Breast epithelium (tissue), 4 donors: Measurements from ENCODE around the gene RASSF10. TPM values are rescaled to one million over a fixed set of nuclear protein-coding genes. Genes with fewer than 3 reads are reported as not detected.

Experiments
- DNase-seq, 2 donors: peaks; one replicate each; pipeline ENCODE4 v3.0.0-alpha.2; 2019; ENCODE audit warnings: low spot score in 2 of 2
- H3K27ac ChIP-seq, 2 donors: fragments of 200-600 bp; sonication (generic) in 1 of 2; one replicate each; pipeline ENCODE4 v1.5.1; 2016 to 2019; ENCODE audit warnings: mild to moderate bottlenecking in 1 of 2
- H3K27me3 ChIP-seq, 2 donors: fragments of 200-600 bp; sonication (generic) in 1 of 2; one replicate each; pipeline versions ENCODE4 v1.5.1 to v1.6.0; 2017 to 2019; ENCODE audit warnings: control low read depth in 1 of 2, mild to moderate bottlenecking in 1 of 2
- H3K36me3 ChIP-seq: fragments of 200-600 bp; one replicate; pipeline ENCODE4 v1.5.1; 2019
- H3K4me1 ChIP-seq, 2 donors: fragments of 200-600 bp; sonication (generic); one replicate each; pipeline ENCODE4 v1.5.1; 2016 to 2019; ENCODE audit warnings: control low read depth in 1 of 2
- H3K4me3 ChIP-seq, 3 donors: fragments of 200-600 bp; sonication (generic); 1 replicate in 2 of 3; 2 replicates in 1 of 3; pipeline ENCODE4 v1.5.1; 2016 to 2019; ENCODE audit warnings: mild to moderate bottlenecking in 3 of 3, moderate library complexity in 2 of 3
- H3K9me3 ChIP-seq, 2 donors: fragments of 200-600 bp; sonication (generic) in 1 of 2; one replicate each; pipeline ENCODE4 v1.5.1; 2016 to 2019; ENCODE audit warnings: control low read depth in 1 of 2
- CTCF ChIP-seq, 3 donors: fragments of 450-650 bp; IDR thresholded peaks; one replicate each; pipeline ENCODE4 v1.5.1; 2016 to 2017; ENCODE audit warnings: antibody characterized with exemption in 3 of 3, mild to moderate bottlenecking in 3 of 3, moderate library complexity in 3 of 3
- POLR2A ChIP-seq: fragments of 450-650 bp; IDR thresholded peaks from one replicate; pipeline ENCODE4 v1.6.1; 2016; ENCODE audit warnings: antibody characterized with exemption, mild to moderate bottlenecking, moderate library complexity
- POLR2AphosphoS5 ChIP-seq, 3 donors: sonication (generic); formaldehyde crosslinking; IDR thresholded peaks; one replicate each; pipeline ENCODE4 v1.6.1; 2017; ENCODE audit warnings: antibody characterized with exemption in 3 of 3
- intact Hi-C: fragments of 100-400 bp; cut with DNase I; formaldehyde crosslinking; loops from one replicate; pipeline ENCODE4 v1.15.1; 2023; ENCODE audit warnings: low total_unique reads
- total RNA-seq, 3 donors: library from RNA; depleted of rRNA; stranded (reverse); fragments of >200 nt; gene quantifications; one replicate each; pipeline ENCODE4 v1.1.0, GENCODE V29; 2016

Gene RASSF10
- total RNA-seq, 3 donors from 2014 or later, result 0.16 to 9.7 (median 3.9) TPM

GRCh38 chr11:13047884-13048283, 38.8 kb downstream of the RASSF10 start:
- Histone ChIP-seq H3K9me3 (no peaks in the 10 kb centered on the region), H3K4me1 (no peaks in the 10 kb centered on the region), H3K36me3 (no peaks in the 10 kb centered on the region), H3K27ac (no peak overlapping the region), H3K4me3 (no peak overlapping the region), H3K27me3 (no peaks in the 10 kb centered on the region)
- TF ChIP-seq CTCF (IDR thresholded peaks at IDR 0.05) (no peak), POLR2AphosphoS5 (IDR thresholded peaks at IDR 0.05) (no peak), POLR2A (no peak)
- intact Hi-C loops, result loop anchor here (1.0 kb wide), 1 partner anchor 25 kb away; no protein-coding TSS in a partner anchor
- no peak for DNase-seq

GRCh38 chr11:13051257-13051656, 42.1 kb downstream of the RASSF10 start:
- no peaks in the 10 kb centered on the region for H3K9me3 ChIP-seq
- no peaks in the 10 kb centered on the region for H3K4me1 ChIP-seq
- no peak for DNase-seq
- H3K4me3 ChIP-seq, result no peak overlapping the region
- H3K36me3 ChIP-seq, result no peaks in the 10 kb centered on the region
- no peak for TF ChIP-seq POLR2AphosphoS5 (IDR thresholded peaks at IDR 0.05)
- H3K27me3 ChIP-seq, result no peaks in the 10 kb centered on the region
- no peak overlapping the region for H3K27ac ChIP-seq
- intact Hi-C loops, result no loop called here

GRCh38 chr11:13052130-13052571, 43.0 kb downstream of the RASSF10 start:
- peak in 1 of 2 donors; percentile 33 for DNase-seq
- Histone ChIP-seq H3K9me3 (no peaks in the 10 kb centered on the region), H3K36me3 (no peaks in the 10 kb centered on the region), H3K4me3 (no peak overlapping the region), H3K27ac (peak overlapping the region in 1 of 2 donors; percentile 37), H3K4me1 (no peaks in the 10 kb centered on the region), H3K27me3 (no peaks in the 10 kb centered on the region)
- intact Hi-C loops, result no loop called here
- TF ChIP-seq POLR2A, result no peak

- Histone ChIP-seq H3K27ac (peak overlapping the region in 1 of 2 donors; percentile 25), H3K27me3 (no peaks in the 10 kb centered on the region), H3K36me3 (no peaks in the 10 kb centered on the region), H3K4me3 (no peak overlapping the region), H3K4me1 (no peaks in the 10 kb centered on the region), H3K9me3 (no peaks in the 10 kb centered on the region)
- intact Hi-C loops, result no loop called here
- DNase-seq, result no peak
- TF ChIP-seq CTCF (IDR thresholded peaks at IDR 0.05) (no peak), POLR2A (no peak), POLR2AphosphoS5 (IDR thresholded peaks at IDR 0.05) (no peak)
Observed at GRCh38 chr11:13053255-13053917, 44.3 kb downstream of the RASSF10 start.

GRCh38 chr11:13054278-13054677, 45.2 kb downstream of the RASSF10 start:
- no peaks in the 10 kb centered on the region for H3K27me3 ChIP-seq
- no peak overlapping the region for H3K4me3 ChIP-seq
- TF ChIP-seq POLR2A (no peak), CTCF (IDR thresholded peaks at IDR 0.05) (no peak), POLR2AphosphoS5 (IDR thresholded peaks at IDR 0.05) (no peak)
- H3K27ac ChIP-seq, result no peak overlapping the region
- H3K4me1 ChIP-seq, result no peaks in the 10 kb centered on the region
- intact Hi-C loops, result no loop called here
- no peak for DNase-seq
- no peaks in the 10 kb centered on the region for H3K36me3 ChIP-seq
- no peaks in the 10 kb centered on the region for H3K9me3 ChIP-seq

GRCh38 chr11:13055200-13055599, 46.1 kb downstream of the RASSF10 start:
- no peak for TF ChIP-seq CTCF (IDR thresholded peaks at IDR 0.05)
- TF ChIP-seq POLR2AphosphoS5 (IDR thresholded peaks at IDR 0.05), result no peak
- TF ChIP-seq POLR2A, result no peak
- intact Hi-C loops, result no loop called here
- H3K36me3 ChIP-seq, result no peaks in the 10 kb centered on the region

More at GRCh38 chr11:13055200-13055599, 46.1 kb downstream of the RASSF10 start:
- Histone ChIP-seq H3K4me3 (no peak overlapping the region), H3K9me3 (no peaks in the 10 kb centered on the region), H3K27me3 (no peaks in the 10 kb centered on the region), H3K4me1 (no peaks in the 10 kb centered on the region), H3K27ac (no peak overlapping the region)
- DNase-seq, result no peak
